GM12873 (cell line): ENCODE measurements around the gene IRF9.

Source experiments
- TF ChIP-seq, protein P1 (sequence below): IDR thresholded peaks from 2 replicates; pipeline ENCODE4 v1.5.1; 2012; ENCODE audit warnings: low read depth, mild to moderate bottlenecking, moderate library complexity, low read length, control low read depth; ENCODE audit not compliant: insufficient read depth; ENCODE audit errors: missing control alignments

Gene IRF9

DNA sequence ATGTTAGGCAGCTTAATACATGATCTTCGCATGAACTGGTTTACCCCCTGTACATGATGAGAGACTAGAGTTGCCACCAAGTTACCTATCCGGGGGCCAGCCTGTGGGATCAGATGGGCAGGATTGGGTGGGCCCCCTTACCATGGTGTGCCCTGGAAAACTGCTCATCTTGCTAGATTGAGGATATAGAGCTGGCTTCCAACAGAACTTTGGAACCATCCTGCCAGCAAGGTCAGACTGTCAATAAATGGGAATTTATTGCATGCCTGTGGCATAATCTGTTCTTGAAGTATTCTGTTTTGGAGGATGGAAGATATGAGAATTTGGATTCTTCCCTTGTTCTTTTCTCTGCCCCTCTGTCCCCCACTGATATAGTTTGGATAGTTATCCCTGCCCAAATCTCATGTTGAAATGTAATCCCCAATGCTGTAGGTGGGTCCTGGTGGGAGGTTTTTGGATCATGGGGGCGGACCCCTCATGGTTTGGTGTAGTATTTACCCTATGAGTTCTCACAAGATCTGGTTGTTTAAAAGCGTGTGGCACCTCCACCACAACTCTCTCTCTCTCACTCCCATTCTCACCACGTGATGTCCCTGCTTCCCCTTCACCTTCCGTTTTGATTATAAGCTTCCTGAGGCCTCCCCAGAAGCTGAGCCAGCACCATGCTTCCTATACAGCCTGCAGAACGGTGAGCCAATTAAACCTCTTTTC is 37.9 kb downstream of the IRF9 start:
- TF ChIP-seq, protein P1, sequence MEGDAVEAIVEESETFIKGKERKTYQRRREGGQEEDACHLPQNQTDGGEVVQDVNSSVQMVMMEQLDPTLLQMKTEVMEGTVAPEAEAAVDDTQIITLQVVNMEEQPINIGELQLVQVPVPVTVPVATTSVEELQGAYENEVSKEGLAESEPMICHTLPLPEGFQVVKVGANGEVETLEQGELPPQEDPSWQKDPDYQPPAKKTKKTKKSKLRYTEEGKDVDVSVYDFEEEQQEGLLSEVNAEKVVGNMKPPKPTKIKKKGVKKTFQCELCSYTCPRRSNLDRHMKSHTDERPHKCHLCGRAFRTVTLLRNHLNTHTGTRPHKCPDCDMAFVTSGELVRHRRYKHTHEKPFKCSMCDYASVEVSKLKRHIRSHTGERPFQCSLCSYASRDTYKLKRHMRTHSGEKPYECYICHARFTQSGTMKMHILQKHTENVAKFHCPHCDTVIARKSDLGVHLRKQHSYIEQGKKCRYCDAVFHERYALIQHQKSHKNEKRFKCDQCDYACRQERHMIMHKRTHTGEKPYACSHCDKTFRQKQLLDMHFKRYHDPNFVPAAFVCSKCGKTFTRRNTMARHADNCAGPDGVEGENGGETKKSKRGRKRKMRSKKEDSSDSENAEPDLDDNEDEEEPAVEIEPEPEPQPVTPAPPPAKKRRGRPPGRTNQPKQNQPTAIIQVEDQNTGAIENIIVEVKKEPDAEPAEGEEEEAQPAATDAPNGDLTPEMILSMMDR = no peak

GRCh38 chr14:24204163-24205146 is 43.4 kb downstream of the IRF9 start:
- TF ChIP-seq, protein P1 = no peak

DNA sequence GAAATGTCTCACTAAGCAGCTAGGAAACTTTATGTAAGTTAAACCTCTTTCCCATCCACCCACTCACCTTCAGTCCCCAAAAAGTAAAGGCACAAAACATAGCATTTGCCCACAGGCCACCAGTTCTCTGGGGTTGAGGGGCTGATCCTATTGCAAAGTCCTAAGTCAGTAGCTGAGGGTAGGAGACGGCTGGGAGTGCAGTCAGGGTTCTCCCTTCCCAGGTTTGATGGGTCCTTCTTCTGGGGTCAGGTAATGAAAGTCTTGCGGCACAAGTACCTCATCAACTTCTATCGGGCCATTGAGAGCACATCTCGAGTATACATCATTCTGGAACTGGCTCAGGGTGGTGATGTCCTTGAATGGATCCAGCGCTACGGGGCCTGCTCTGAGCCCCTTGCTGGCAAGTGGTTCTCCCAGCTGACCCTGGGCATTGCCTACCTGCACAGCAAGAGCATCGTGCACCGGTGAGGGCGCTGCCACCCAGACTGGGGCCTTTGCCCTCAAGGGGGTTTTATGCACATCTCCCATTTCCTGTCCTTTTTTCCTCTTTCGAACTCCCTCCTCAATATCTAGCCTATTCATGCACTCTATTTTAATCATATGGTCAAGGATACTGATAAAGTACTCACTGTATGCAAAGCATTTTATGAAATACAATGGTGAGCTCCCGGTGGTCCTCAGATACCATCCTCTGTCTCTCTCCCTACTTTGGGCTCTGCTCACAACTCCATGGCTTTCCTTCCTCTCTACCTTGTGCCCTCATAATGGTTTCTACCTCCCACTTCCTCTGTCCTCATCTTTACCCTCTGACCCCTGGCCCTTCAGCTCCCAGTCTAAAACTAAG is 45.4 kb downstream of the IRF9 start:
- TF ChIP-seq, protein P1 = no peak

GRCh38 chr14:24207104-24207551 is 46.1 kb downstream of the IRF9 start:
- TF ChIP-seq, protein P1 = no peak

- TF ChIP-seq, protein P1 = no peak
These were observed 46.6 kb downstream of the IRF9 start for GRCh38 chr14:24207625-24208024.

DNA sequence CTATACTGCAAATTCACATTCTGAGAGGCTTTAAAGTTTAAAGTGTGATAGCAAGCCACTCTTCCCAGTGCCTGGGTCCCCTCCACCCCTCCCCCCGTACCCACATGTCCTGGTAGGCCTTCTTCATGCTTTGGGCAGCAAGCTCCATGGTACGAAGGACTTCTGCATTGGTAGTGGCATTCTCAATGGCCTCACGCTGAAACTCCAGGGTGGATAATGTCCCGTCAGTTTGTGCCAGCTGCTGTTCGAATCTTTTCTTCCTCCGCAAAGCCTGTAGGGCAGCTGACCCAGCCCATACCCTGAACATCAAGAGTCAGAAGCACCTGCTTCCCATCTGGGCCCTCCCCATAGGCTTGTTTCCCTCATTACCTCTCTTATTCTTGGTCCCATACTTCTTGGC is 50.2 kb downstream of the IRF9 start:
- TF ChIP-seq, protein P1 = no peak
